NCI-H2081 treated with DMSO at 0.1 percent for 48 hours (cell line): Measurements from ENCODE around the gene AKT1.

ENCODE experiments used
- DNase-seq: peaks from one replicate; lab custom pipeline; 2025; lab: John Stamatoyannopoulos, UW

The AKT1 gene

GRCh38 chr14:104723651-104724406, 71.7 kb downstream of the AKT1 start, which contains the start of gene ADSS1:
Gene ADSS1, plus strand, starts transcription at chr14:104724229. Its CDS starts 42 bp downstream, at chr14:104724271.
- no peak for DNase-seq

GRCh38 chr14:104722938-104723650, 72.5 kb downstream of the AKT1 start:
- DNase-seq, result no peak

- DNase-seq, result no peak
Observed at GRCh38 chr14:104721505-104722431, 73.8 kb downstream of the AKT1 start.
